Heart right ventricle (tissue), 16 donors: ENCODE measurements around the gene TCF4. TPM values are rescaled to one million over a fixed set of nuclear protein-coding genes. Genes with fewer than 3 reads are reported as not detected.
A peak's percentile ranks its signal among the peaks of the same experiment; 100 is the strongest.

Source experiments
- ATAC-seq, 8 donors: fragments of 200-7000 bp; cut with Tn5 transposase; one replicate each; pipeline ENCODE4 v1.9.1; 2020; ENCODE audit warnings: mild to moderate bottlenecking in 8 of 8, moderate library complexity in 8 of 8, moderate number of reproducible peaks in 1 of 8
- DNase-seq, 2 donors: peaks; one replicate each; pipeline ENCODE4 v3.0.0-alpha.2; 2020
- H3K27ac ChIP-seq, 10 donors: fragments of 200-600 bp; sonication (generic) in 2 of 10; one replicate each; pipeline versions ENCODE4 v1.5.0 to v1.8.0; 2020 to 2022; ENCODE audit warnings: mild to moderate bottlenecking in 3 of 10
- H3K27me3 ChIP-seq, 7 donors: fragments of 200-600 bp; one replicate each; pipeline ENCODE4 v1.8.0; 2021 to 2022; ENCODE audit warnings: mild to moderate bottlenecking in 2 of 7
- H3K36me3 ChIP-seq, 9 donors: fragments of 200-600 bp; sonication (generic) in 1 of 9; one replicate each; pipeline versions ENCODE4 v1.5.0 to v1.8.0; 2020 to 2022; ENCODE audit warnings: mild to moderate bottlenecking in 2 of 9
- H3K4me1 ChIP-seq, 9 donors: fragments of 200-600 bp; sonication (generic) in 1 of 9; one replicate each; pipeline versions ENCODE4 v1.5.0 to v1.8.0; 2020 to 2022; ENCODE audit warnings: mild to moderate bottlenecking in 4 of 9
- H3K4me3 ChIP-seq, 10 donors: fragments of 200-600 bp; sonication (generic) in 2 of 10; one replicate each; pipeline versions ENCODE4 v1.5.0 to v1.8.0; 2020 to 2022; ENCODE audit warnings: mild to moderate bottlenecking in 7 of 10, moderate library complexity in 2 of 10
- H3K9me3 ChIP-seq, 11 donors: fragments of 200-600 bp in 10 of 11; sonication (generic) in 2 of 11; one replicate each; pipeline versions ENCODE4 v1.5.0 to v1.8.0; 2013 to 2022; ENCODE audit warnings: mild to moderate bottlenecking in 2 of 11, control low read depth in 1 of 11, moderate library complexity in 1 of 11
- CTCF ChIP-seq, 9 donors: fragments of 200-600 bp; sonication (generic) in 2 of 9; IDR thresholded peaks; one replicate each; pipeline versions ENCODE4 v1.5.0 to v1.8.0; 2021 to 2022; ENCODE audit warnings: antibody characterized with exemption in 9 of 9, mild to moderate bottlenecking in 5 of 9, moderate library complexity in 1 of 9
- WGBS, 2 donors: extraction: QIAGEN DNeasy Blood & Tissue Kit; methylation state at CpG; one replicate each; pipeline ENCODE4 v1.1.7; 2013; ENCODE audit warnings: inconsistent platforms in 1 of 2; 5-methylcytosine and 5-hydroxymethylcytosine counted together
- intact Hi-C, 10 donors: fragments of 100-400 bp; cut with DNase I; formaldehyde crosslinking; loops; one replicate each; pipeline versions ENCODE4 v1.11.1 to v1.14.2; 2022
- polyA plus RNA-seq, 2 donors: library from polyadenylated mRNA; stranded (reverse); fragments of 200-250 nt; gene quantifications; one replicate each; pipeline ENCODE4 v1.2.3, GENCODE V29; 2013
- total RNA-seq, 10 donors: library from RNA; stranded (reverse); fragmentation: NEBNext Ultra II Directional in 3 of 10; extraction: Animal tissue kit (Norgen Biotek cat#: 25700) in 3 of 10; gene quantifications; one replicate each; pipeline versions ENCODE4 v1.2.1 to v1.2.4, GENCODE V29; 2021 to 2023
- donor health status: Arrhythmogenic right ventricular cardiomyopathy.
- donor health status: ischemic (EF 13 %, LVEDD 7.1; RV severe dilation, severe dysfunction).
- donor health status: healthy with polysubstance abuse.
- donor health status: DM: no; HTN: yes; CAD: no.
- donor health status: DM: no; HTN: no; CAD: no.
- donor health status: ischemic (EF 25% LVEDD 6.9; RV normal size, moderate dysfunction).
- donor health status: ischemic (EF 25% LVEDD 5.7; RV mildly dilated, moderate dysfunction).
- donor health status: healthy.
- donor health status: DM: yes; HTN: yes; CAD: no.
- donor health status: Ischemic cardiomyopathy.
- donor health status: ischemic (EF 35%, LVEDD 5.7; RV mildly dilated, moderate dysfunction).
- donor health status: nonischemic (EF 11% LVEDD 7.7; RV severe dilation, severe dysfunction).
- donor health status: DM: yes; HTN: yes; CAD: no.
- donor health status: PGD.
- donor health status: ischemic (EF 29% LVEDD 5.4; RV normal size, mild dysfunction).
- donor health status: nonischemic (EF 23%, LVEDD 6.1; RV moderate dilation, normal function).

Gene TCF4
- total and polyA plus RNA-seq, 12 donors = 12.6 to 90.1 (median 65.5) TPM

- 74 to 77% methylated on average over 3 of the region's 3 CpGs for WGBS, 2 donors
- ATAC-seq (no peak), DNase-seq (no peak)
- peak overlapping the region in 3 of 10 donors; percentile 45 to 74 (median 73) for H3K27ac ChIP-seq
- H3K27me3 ChIP-seq = no peaks in the 10 kb centered on the region
- peaks cover 0 to 30% (median 0%) of the 10 kb centered on the region in 9 donors for H3K36me3 ChIP-seq
- intact Hi-C loops = loop anchor here in 5 of 10 donors (2.0 to 10.0 kb wide), 6 partner anchors 104 to 863 kb away; no protein-coding TSS in a partner anchor
- H3K9me3 ChIP-seq = peaks cover 0 to 6% (median 0%) of the 10 kb centered on the region in 11 donors
- H3K4me1 ChIP-seq = peaks cover 0 to 42% (median 12%) of the 10 kb centered on the region in 9 donors
- no peak overlapping the region for H3K4me3 ChIP-seq
- TF ChIP-seq CTCF (IDR thresholded peaks at IDR 0.05) = no peak
Observed at GRCh38 chr18:55221622-55222021, 366.4 kb downstream of the TCF4 start.

GRCh38 chr18:55220523-55220922 lies 367.5 kb downstream of the TCF4 start:
- WGBS, 2 donors = 22 to 51% methylated on average over 1 of the region's 1 CpG
- H3K36me3 ChIP-seq = peaks cover 0 to 19% (median 0%) of the 10 kb centered on the region in 9 donors
- DNase-seq = no peak
- peak overlapping the region in 5 of 10 donors; percentile 10 to 74 (median 45) for H3K27ac ChIP-seq
- peaks cover 0 to 31% (median 12%) of the 10 kb centered on the region in 9 donors for H3K4me1 ChIP-seq
- H3K4me3 ChIP-seq = no peak overlapping the region
- peaks cover 0 to 6% (median 0%) of the 10 kb centered on the region in 11 donors for H3K9me3 ChIP-seq
- ATAC-seq = peak in 6 of 8 donors; percentile 52 to 79 (median 66)
- no peaks in the 10 kb centered on the region for H3K27me3 ChIP-seq
- TF ChIP-seq CTCF (IDR thresholded peaks at IDR 0.05) = no peak
- intact Hi-C loops = loop anchor here in 5 of 10 donors (2.0 to 10.0 kb wide), 6 partner anchors 103 to 864 kb away; no protein-coding TSS in a partner anchor

GRCh38 chr18:55219823-55220222 lies 368.2 kb downstream of the TCF4 start:
- Histone ChIP-seq H3K4me3 (no peak overlapping the region), H3K27me3 (no peaks in the 10 kb centered on the region), H3K36me3 (peaks cover 0 to 12% (median 0%) of the 10 kb centered on the region in 9 donors), H3K27ac (peak overlapping the region in 3 of 10 donors; percentile 8 to 73 (median 37)), H3K4me1 (peaks cover 0 to 28% (median 12%) of the 10 kb centered on the region in 9 donors), H3K9me3 (peaks cover 0 to 6% (median 0%) of the 10 kb centered on the region in 11 donors)
- ATAC-seq (no peak), DNase-seq (no peak)
- intact Hi-C loops = loop anchor here in 7 of 10 donors (2.0 to 10.0 kb wide), 8 partner anchors 85 to 865 kb away; no protein-coding TSS in a partner anchor
- WGBS, 2 donors = 90 to 93% methylated on average over 3 of the region's 3 CpGs
- TF ChIP-seq CTCF (IDR thresholded peaks at IDR 0.05) = no peak

GRCh38 chr18:55219059-55219458 lies 368.9 kb downstream of the TCF4 start:
- H3K4me1 ChIP-seq = peaks cover 0 to 28% (median 12%) of the 10 kb centered on the region in 9 donors
- ATAC-seq (peak in 1 of 8 donors; percentile 7), DNase-seq (no peak)
- no peaks in the 10 kb centered on the region for H3K27me3 ChIP-seq
- intact Hi-C loops = loop anchor here in 2 of 10 donors (10.0 kb wide), 2 partner anchors 84 to 124 kb away; no protein-coding TSS in a partner anchor
- peak overlapping the region in 1 of 10 donors; percentile 73 for H3K27ac ChIP-seq
- peaks cover 0 to 6% (median 0%) of the 10 kb centered on the region in 11 donors for H3K9me3 ChIP-seq
- H3K4me3 ChIP-seq = no peak overlapping the region
- H3K36me3 ChIP-seq = peaks cover 0 to 4% (median 0%) of the 10 kb centered on the region in 9 donors
- no peak for TF ChIP-seq CTCF (IDR thresholded peaks at IDR 0.05)
- WGBS, 2 donors = 69 to 74% methylated on average over 3 of the region's 3 CpGs
